ENCODE measurements around the gene ARL11.

Gene ARL11

GRCh38 chr13:49649244-49649962 is 21.1 kb downstream of the ARL11 start:
- no peak for DNase-seq (ENCODE audit: low read depth in 2 of 2)

- no peak for DNase-seq (ENCODE audit: low read depth in 2 of 2)
Measured at GRCh38 chr13:49649963-49650312, 21.6 kb downstream of the ARL11 start.

- DNase-seq (ENCODE audit: low read depth in 2 of 2) = no peak
Measured at GRCh38 chr13:49651570-49652354, 23.5 kb downstream of the ARL11 start.

- no peak for DNase-seq (ENCODE audit: low read depth in 2 of 2)
Measured at GRCh38 chr13:49652355-49653305, 24.3 kb downstream of the ARL11 start.

GRCh38 chr13:49653478-49653877 is 25.2 kb downstream of the ARL11 start:
- DNase-seq (ENCODE audit: low read depth in 2 of 2) = no peak

- no peak for DNase-seq (ENCODE audit: low read depth in 2 of 2)
Measured at GRCh38 chr13:49654011-49654410, 25.7 kb downstream of the ARL11 start.

- DNase-seq (ENCODE audit: low read depth in 2 of 2) = no peak
Measured at GRCh38 chr13:49655906-49656305, 27.6 kb downstream of the ARL11 start.

- DNase-seq (ENCODE audit: low read depth in 2 of 2) = no peak
Measured at GRCh38 chr13:49657241-49657641, 28.9 kb downstream of the ARL11 start.

GRCh38 chr13:49664606-49665005 is 36.3 kb downstream of the ARL11 start:
- DNase-seq (ENCODE audit: low read depth in 2 of 2) = no peak

GRCh38 chr13:49667773-49668172 is 39.5 kb downstream of the ARL11 start:
- DNase-seq (ENCODE audit: low read depth in 2 of 2) = no peak

GRCh38 chr13:49669735-49670309 is 41.5 kb downstream of the ARL11 start:
- DNase-seq (ENCODE audit: low read depth in 2 of 2) = no peak

GRCh38 chr13:49670828-49671227 is 42.5 kb downstream of the ARL11 start:
- DNase-seq (ENCODE audit: low read depth in 2 of 2) = no peak

GRCh38 chr13:49676581-49677298 is 48.4 kb downstream of the ARL11 start:
- no peak for DNase-seq (ENCODE audit: low read depth in 2 of 2)

GRCh38 chr13:49678191-49678914 is 50.0 kb downstream of the ARL11 start:
- no peak for DNase-seq (ENCODE audit: low read depth in 2 of 2)

GRCh38 chr13:49679246-49679645 is 50.9 kb downstream of the ARL11 start:
- DNase-seq (ENCODE audit: low read depth in 2 of 2) = no peak

- DNase-seq (ENCODE audit: low read depth in 2 of 2) = no peak
Measured at GRCh38 chr13:49681842-49682435, 53.6 kb downstream of the ARL11 start.

Data from stimulated activated CD8-positive, alpha-beta memory T cell treated with anti-CD3 and anti-CD28 coated beads, Interleukin-15, amount 100 ng/mL, for 48 hours (primary cell).